ENCODE results near the gene PAK5. TPM values are rescaled to one million over a fixed set of nuclear protein-coding genes. Genes with fewer than 3 reads are reported as not detected.

The PAK5 gene
- total and polyA plus RNA-seq, 3 experiments from 2014 or later, result not detected

GRCh38 chr20:9507544-9508239 is 331.2 kb downstream of the PAK5 start:
- Histone ChIP-seq H3K9me3 (ENCODE audit: low read length) (no peaks in the 10 kb centered on the region), H3K36me3 (ENCODE audit: insufficient read depth, low read length) (no peaks in the 10 kb centered on the region), H3K4me1 (ENCODE audit: insufficient read depth, low read length) (no peaks in the 10 kb centered on the region), H3K27me3 (ENCODE audit: insufficient read depth, low read length, poor library complexity, severe bottlenecking) (no peaks in the 10 kb centered on the region), H3K4me3 (ENCODE audit: low read length) (no peak overlapping the region), H3K27ac (ENCODE audit: low read depth, low read length) (no peak overlapping the region)
- CTCF ChIA-PET, result no interaction called here
- no peak overlapping the region for H3K27ac Mint-ChIP-seq
- peaks cover 0 to 11% (median 7%) of the 10 kb centered on the region in 5 donors for H3K9me3 Mint-ChIP-seq
- H3K36me3 Mint-ChIP-seq, result no peaks in the 10 kb centered on the region
- POLR2A ChIA-PET, result no interaction called here
- H3K27me3 Mint-ChIP-seq, result peaks cover 22 to 25% of the 10 kb centered on the region in 2 donors
- no peaks in the 10 kb centered on the region for H3K4me1 Mint-ChIP-seq
- H3K4me3 Mint-ChIP-seq, result no peak overlapping the region
- DNase-seq, result no peak

- H3K4me3 Mint-ChIP-seq, result no peak overlapping the region
- H3K36me3 Mint-ChIP-seq, result no peaks in the 10 kb centered on the region
- Histone ChIP-seq H3K9me3 (ENCODE audit: low read length) (no peaks in the 10 kb centered on the region), H3K27me3 (ENCODE audit: insufficient read depth, low read length, poor library complexity, severe bottlenecking) (no peaks in the 10 kb centered on the region), H3K4me1 (ENCODE audit: insufficient read depth, low read length) (no peaks in the 10 kb centered on the region), H3K27ac (ENCODE audit: low read depth, low read length) (no peak overlapping the region), H3K4me3 (ENCODE audit: low read length) (no peak overlapping the region), H3K36me3 (ENCODE audit: insufficient read depth, low read length) (no peaks in the 10 kb centered on the region)
- peaks cover 0 to 8% (median 7%) of the 10 kb centered on the region in 5 donors for H3K9me3 Mint-ChIP-seq
- H3K27ac Mint-ChIP-seq, result no peak overlapping the region
- no peaks in the 10 kb centered on the region for H3K4me1 Mint-ChIP-seq
- H3K27me3 Mint-ChIP-seq, result peaks cover 18 to 20% of the 10 kb centered on the region in 2 donors
- ChIA-PET CTCF (no interaction called here), POLR2A (no interaction called here)
- DNase-seq, result no peak
These were observed 331.9 kb downstream of the PAK5 start for GRCh38 chr20:9506964-9507369.

GRCh38 chr20:9506280-9506821 is 332.5 kb downstream of the PAK5 start:
- ChIA-PET POLR2A (no interaction called here), CTCF (no interaction called here)
- H3K4me3 ChIP-seq (ENCODE audit: low read length), result no peak overlapping the region
- Mint-ChIP-seq H3K36me3 (no peaks in the 10 kb centered on the region), H3K27me3 (peaks cover 18 to 20% of the 10 kb centered on the region in 2 donors), H3K4me1 (no peaks in the 10 kb centered on the region), H3K9me3 (peaks cover 0 to 8% (median 7%) of the 10 kb centered on the region in 5 donors), H3K27ac (no peak overlapping the region), H3K4me3 (no peak overlapping the region)
- H3K27ac ChIP-seq (ENCODE audit: low read depth, low read length), result no peak overlapping the region
- H3K9me3 ChIP-seq (ENCODE audit: low read length), result no peaks in the 10 kb centered on the region
- H3K4me1 ChIP-seq (ENCODE audit: insufficient read depth, low read length), result no peaks in the 10 kb centered on the region
- H3K36me3 ChIP-seq (ENCODE audit: insufficient read depth, low read length), result no peaks in the 10 kb centered on the region
- H3K27me3 ChIP-seq (ENCODE audit: insufficient read depth, low read length, poor library complexity, severe bottlenecking), result no peaks in the 10 kb centered on the region
- DNase-seq, result no peak

- Histone ChIP-seq H3K4me1 (ENCODE audit: insufficient read depth, low read length) (no peaks in the 10 kb centered on the region), H3K9me3 (ENCODE audit: low read length) (no peaks in the 10 kb centered on the region), H3K36me3 (ENCODE audit: insufficient read depth, low read length) (no peaks in the 10 kb centered on the region), H3K27ac (ENCODE audit: low read depth, low read length) (no peak overlapping the region), H3K27me3 (ENCODE audit: insufficient read depth, low read length, poor library complexity, severe bottlenecking) (no peaks in the 10 kb centered on the region), H3K4me3 (ENCODE audit: low read length) (no peak overlapping the region)
- POLR2A ChIA-PET, result no interaction called here
- Mint-ChIP-seq H3K4me1 (no peaks in the 10 kb centered on the region), H3K9me3 (peaks cover 0 to 8% (median 2%) of the 10 kb centered on the region in 5 donors), H3K27me3 (peaks cover 7 to 8% of the 10 kb centered on the region in 2 donors), H3K36me3 (no peaks in the 10 kb centered on the region), H3K4me3 (no peak overlapping the region), H3K27ac (no peak overlapping the region)
- DNase-seq, result no peak
- CTCF ChIA-PET, result no interaction called here
These were observed 335.2 kb downstream of the PAK5 start for GRCh38 chr20:9503526-9504245.

GRCh38 chr20:9501473-9501872 is 337.4 kb downstream of the PAK5 start:
- no peaks in the 10 kb centered on the region for H3K36me3 ChIP-seq (ENCODE audit: insufficient read depth, low read length)
- POLR2A ChIA-PET, result no interaction called here
- H3K4me3 ChIP-seq (ENCODE audit: low read length), result no peak overlapping the region
- H3K27me3 ChIP-seq (ENCODE audit: insufficient read depth, low read length, poor library complexity, severe bottlenecking), result no peaks in the 10 kb centered on the region
- CTCF ChIA-PET, result no interaction called here
- no peaks in the 10 kb centered on the region for H3K4me1 ChIP-seq (ENCODE audit: insufficient read depth, low read length)
- Mint-ChIP-seq H3K27me3 (no peaks in the 10 kb centered on the region), H3K4me3 (no peak overlapping the region), H3K4me1 (no peaks in the 10 kb centered on the region), H3K36me3 (no peaks in the 10 kb centered on the region), H3K27ac (no peak overlapping the region), H3K9me3 (peaks cover 0 to 5% (median 3%) of the 10 kb centered on the region in 5 donors)
- H3K27ac ChIP-seq (ENCODE audit: low read depth, low read length), result no peak overlapping the region
- no peaks in the 10 kb centered on the region for H3K9me3 ChIP-seq (ENCODE audit: low read length)
- no peak for DNase-seq

GRCh38 chr20:9500121-9500520 is 338.8 kb downstream of the PAK5 start:
- H3K27ac Mint-ChIP-seq, result no peak overlapping the region
- Histone ChIP-seq H3K27ac (ENCODE audit: low read depth, low read length) (no peak overlapping the region), H3K27me3 (ENCODE audit: insufficient read depth, low read length, poor library complexity, severe bottlenecking) (no peaks in the 10 kb centered on the region), H3K4me3 (ENCODE audit: low read length) (no peak overlapping the region), H3K4me1 (ENCODE audit: insufficient read depth, low read length) (no peaks in the 10 kb centered on the region), H3K36me3 (ENCODE audit: insufficient read depth, low read length) (no peaks in the 10 kb centered on the region), H3K9me3 (ENCODE audit: low read length) (no peaks in the 10 kb centered on the region)
- no peaks in the 10 kb centered on the region for H3K4me1 Mint-ChIP-seq
- ChIA-PET CTCF (no interaction called here), POLR2A (no interaction called here)
- no peaks in the 10 kb centered on the region for H3K27me3 Mint-ChIP-seq
- H3K4me3 Mint-ChIP-seq, result no peak overlapping the region
- no peak for DNase-seq
- peaks cover 0 to 12% (median 2%) of the 10 kb centered on the region in 5 donors for H3K9me3 Mint-ChIP-seq
- H3K36me3 Mint-ChIP-seq, result no peaks in the 10 kb centered on the region

GRCh38 chr20:9499126-9499899 is 339.6 kb downstream of the PAK5 start:
- H3K4me3 ChIP-seq (ENCODE audit: low read length), result no peak overlapping the region
- no peak overlapping the region for H3K27ac Mint-ChIP-seq

GRCh38 chr20:9498322-9498721 is 340.6 kb downstream of the PAK5 start:
- Mint-ChIP-seq H3K27ac (no peak overlapping the region), H3K4me3 (no peak overlapping the region), H3K4me1 (no peaks in the 10 kb centered on the region), H3K9me3 (peaks cover 0 to 12% (median 0%) of the 10 kb centered on the region in 5 donors), H3K36me3 (no peaks in the 10 kb centered on the region), H3K27me3 (no peaks in the 10 kb centered on the region)
- Histone ChIP-seq H3K27ac (ENCODE audit: low read depth, low read length) (no peak overlapping the region), H3K27me3 (ENCODE audit: insufficient read depth, low read length, poor library complexity, severe bottlenecking) (no peaks in the 10 kb centered on the region), H3K9me3 (ENCODE audit: low read length) (no peaks in the 10 kb centered on the region), H3K36me3 (ENCODE audit: insufficient read depth, low read length) (no peaks in the 10 kb centered on the region), H3K4me3 (ENCODE audit: low read length) (no peak overlapping the region), H3K4me1 (ENCODE audit: insufficient read depth, low read length) (no peaks in the 10 kb centered on the region)
- ChIA-PET CTCF (no interaction called here), POLR2A (no interaction called here)
- no peak for DNase-seq

More at GRCh38 chr20:9499126-9499899, 339.6 kb downstream of the PAK5 start:
- Mint-ChIP-seq H3K4me3 (no peak overlapping the region), H3K9me3 (peaks cover 0 to 15% (median 3%) of the 10 kb centered on the region in 5 donors), H3K4me1 (no peaks in the 10 kb centered on the region), H3K36me3 (no peaks in the 10 kb centered on the region), H3K27me3 (no peaks in the 10 kb centered on the region)
- Histone ChIP-seq H3K27me3 (ENCODE audit: insufficient read depth, low read length, poor library complexity, severe bottlenecking) (no peaks in the 10 kb centered on the region), H3K36me3 (ENCODE audit: insufficient read depth, low read length) (no peaks in the 10 kb centered on the region), H3K9me3 (ENCODE audit: low read length) (no peaks in the 10 kb centered on the region), H3K27ac (ENCODE audit: low read depth, low read length) (no peak overlapping the region), H3K4me1 (ENCODE audit: insufficient read depth, low read length) (no peaks in the 10 kb centered on the region)
- ChIA-PET POLR2A (no interaction called here), CTCF (no interaction called here)
- no peak for DNase-seq

Measured in CD8-positive, alpha-beta memory T cell (primary cell).